Right lobe of liver (tissue), 4 donors: Measurements from ENCODE around the gene S1PR3.

Experiments used
- CTCF ChIP-seq, 4 donors: fragments of 200-600 bp in 3 of 4; fragments of 450-650 bp in 1 of 4; IDR thresholded peaks; one replicate each; pipeline versions ENCODE4 v1.5.1 to v1.8.0; 2016 to 2022; ENCODE audit warnings: antibody characterized with exemption in 4 of 4, mild to moderate bottlenecking in 2 of 4
- POLR2A ChIP-seq: fragments of 450-650 bp; IDR thresholded peaks from one replicate; pipeline ENCODE4 v1.6.1; 2017; ENCODE audit warnings: antibody characterized with exemption, mild to moderate bottlenecking
- donor health status: DM: no; HTN: no; CAD: no.
- donor health status: DM: no; HTN: no; CAD: no.
- donor health status: DM: no; HTN: yes; CAD: no.

GRCh38 chr9:89039664-89040063, 48.4 kb downstream of the S1PR3 start:
- TF ChIP-seq CTCF (IDR thresholded peaks at IDR 0.05) (no peak), POLR2A (no peak)
